ENCODE measurements around the gene GRM7.

Gene GRM7

GRCh38 chr3:7573330-7573729 lies 712.4 kb downstream of the GRM7 start:
- no peak for TF ChIP-seq CTCF (IDR thresholded peaks at IDR 0.05; ENCODE audit: control insufficient read depth, extremely low read depth, insufficient read depth)
- DNase-seq (ENCODE audit: low read depth), result no peak

GRCh38 chr3:7574435-7574834 lies 713.5 kb downstream of the GRM7 start:
- H3K4me3 ChIP-seq (ENCODE audit: low read depth, low read length), result no peak overlapping the region
- DNase-seq (ENCODE audit: low read depth), result no peak
- TF ChIP-seq CTCF (IDR thresholded peaks at IDR 0.05; ENCODE audit: control insufficient read depth, extremely low read depth, insufficient read depth), result no peak

More at GRCh38 chr3:7573330-7573729, 712.4 kb downstream of the GRM7 start:
- no peak overlapping the region for H3K4me3 ChIP-seq (ENCODE audit: low read depth, low read length)

- no peak overlapping the region for H3K4me3 ChIP-seq (ENCODE audit: low read depth, low read length)
- no peak for DNase-seq (ENCODE audit: low read depth)
- no peak for TF ChIP-seq CTCF (IDR thresholded peaks at IDR 0.05; ENCODE audit: control insufficient read depth, extremely low read depth, insufficient read depth)
Measured at GRCh38 chr3:7576071-7576470, 715.2 kb downstream of the GRM7 start.

GRCh38 chr3:7576506-7576905 lies 715.6 kb downstream of the GRM7 start:
- no peak for DNase-seq (ENCODE audit: low read depth)
- no peak for TF ChIP-seq CTCF (IDR thresholded peaks at IDR 0.05; ENCODE audit: control insufficient read depth, extremely low read depth, insufficient read depth)
- H3K4me3 ChIP-seq (ENCODE audit: low read depth, low read length), result no peak overlapping the region

GRCh38 chr3:7577513-7577912 lies 716.6 kb downstream of the GRM7 start:
- DNase-seq (ENCODE audit: low read depth), result no peak
- no peak overlapping the region for H3K4me3 ChIP-seq (ENCODE audit: low read depth, low read length)
- TF ChIP-seq CTCF (IDR thresholded peaks at IDR 0.05; ENCODE audit: control insufficient read depth, extremely low read depth, insufficient read depth), result no peak

GRCh38 chr3:7581831-7582230 lies 720.9 kb downstream of the GRM7 start:
- no peak for DNase-seq (ENCODE audit: low read depth)
- H3K4me3 ChIP-seq (ENCODE audit: low read depth, low read length), result no peak overlapping the region
- TF ChIP-seq CTCF (IDR thresholded peaks at IDR 0.05; ENCODE audit: control insufficient read depth, extremely low read depth, insufficient read depth), result no peak

- TF ChIP-seq CTCF (IDR thresholded peaks at IDR 0.05; ENCODE audit: control insufficient read depth, extremely low read depth, insufficient read depth), result no peak
- H3K4me3 ChIP-seq (ENCODE audit: low read depth, low read length), result no peak overlapping the region
- no peak for DNase-seq (ENCODE audit: low read depth)
Measured at GRCh38 chr3:7585052-7585451, 724.1 kb downstream of the GRM7 start.
